Measurements from ENCODE around the gene ITPKC. TPM values are rescaled to one million over a fixed set of nuclear protein-coding genes. Genes with fewer than 3 reads are reported as not detected.

Gene ITPKC
- polyA plus RNA-seq, 12 donors, result 7.6 to 12.2 (median 9.3) TPM; not detected in 1

Other genes starting within 250 kb of the ITPKC start
- 100 to 1,000 TPM in 1 of 12 donors, 10 to 100 TPM in 10, not detected in 1; 12.8 to 160 (median 19.1) TPM for gene SHKBP1, start 140.2 kb upstream of the ITPKC start, polyA plus RNA-seq (ENCODE audit: insufficient read length in 12 of 12)
- 100 to 1,000 TPM in 11 of 12 donors, not detected in 1; 146 to 328 (median 194) TPM for gene LTBP4, start 115.7 kb upstream of the ITPKC start, polyA plus RNA-seq (ENCODE audit: insufficient read length in 12 of 12)
- 100 to 1,000 TPM in 1 of 12 donors, 10 to 100 TPM in 11; 19.9 to 119 (median 26.9) TPM for gene NUMBL, start 26.5 kb upstream of the ITPKC start, polyA plus RNA-seq (ENCODE audit: insufficient read length in 12 of 12)
- gene COQ8B, start 226 bp upstream of the ITPKC start, polyA plus RNA-seq (ENCODE audit: insufficient read length in 12 of 12), result 10 to 100 TPM in 11 of 12 donors, not detected in 1; 14.4 to 33.9 (median 18.4) TPM
- 10 to 100 TPM in 4 of 12 donors, 1 to 10 TPM in 7, not detected in 1; 6.3 to 12.1 (median 8.6) TPM for gene ACTMAP, start 33.4 kb downstream of the ITPKC start, polyA plus RNA-seq (ENCODE audit: insufficient read length in 12 of 12)
- gene SNRPA, start 34.1 kb downstream of the ITPKC start, polyA plus RNA-seq (ENCODE audit: insufficient read length in 12 of 12), result 100 to 1,000 TPM in 1 of 12 donors, 10 to 100 TPM in 10, not detected in 1; 50.0 to 117 (median 66.6) TPM
- gene MIA, start 58.4 kb downstream of the ITPKC start, polyA plus RNA-seq (ENCODE audit: insufficient read length in 12 of 12), result 1 to 10 TPM in 9 of 12 donors, not detected in 3; 1.2 to 3.3 (median 1.6) TPM
- 10 to 100 TPM in 1 of 12 donors, 1 to 10 TPM in 9, not detected in 2; 6.3 to 10.5 (median 8.3) TPM for gene RAB4B, start 61.1 kb downstream of the ITPKC start, polyA plus RNA-seq (ENCODE audit: insufficient read length in 12 of 12)
- 10 to 100 TPM in 11 of 12 donors, not detected in 1; 28.2 to 82.8 (median 41.5) TPM for gene EGLN2, start 82.1 kb downstream of the ITPKC start, polyA plus RNA-seq (ENCODE audit: insufficient read length in 12 of 12)
- gene CYP2A6, start 133.3 kb downstream of the ITPKC start, polyA plus RNA-seq (ENCODE audit: insufficient read length in 12 of 12), result under 1 TPM in 3 of 12 donors, not detected in 9; 0.18 to 0.47 (median 0.21) TPM
- gene CYP2A7, start 165.1 kb downstream of the ITPKC start, polyA plus RNA-seq (ENCODE audit: insufficient read length in 12 of 12), result under 1 TPM in 4 of 12 donors, not detected in 8; 0.15 to 0.39 (median 0.25) TPM